ENCODE data around the gene IGDCC3.
"Not testable (repeated sequence)": the region's sequence is repeated elsewhere in the genome, so short reads cannot be mapped to it uniquely, and the experiment has no call there.

IGDCC3 gene

GRCh38 chr15:65368302-65369211, 9.2 kb downstream of the IGDCC3 start:
- no peak for DNase-seq

- DNase-seq, result no peak
Observed at GRCh38 chr15:65366122-65366892, 11.5 kb downstream of the IGDCC3 start.

GRCh38 chr15:65365229-65365628, 12.6 kb downstream of the IGDCC3 start:
- no peak for DNase-seq

- DNase-seq, result no peak
Observed at GRCh38 chr15:65363766-65364165, 14.0 kb downstream of the IGDCC3 start.

GRCh38 chr15:65363306-65363705, 14.5 kb downstream of the IGDCC3 start:
- DNase-seq, result no peak

GRCh38 chr15:65362491-65362890, 15.3 kb downstream of the IGDCC3 start:
- no peak for DNase-seq

- no peak for DNase-seq
Observed at GRCh38 chr15:65361708-65362459, 15.9 kb downstream of the IGDCC3 start.

- no peak for DNase-seq
Observed at GRCh38 chr15:65360506-65360905, 17.3 kb downstream of the IGDCC3 start.

GRCh38 chr15:65355988-65356353, 21.8 kb downstream of the IGDCC3 start:
- no peak for DNase-seq

- no peak for DNase-seq
Observed at GRCh38 chr15:65355173-65355987, 22.4 kb downstream of the IGDCC3 start.

GRCh38 chr15:65354835-65355172, 23.0 kb downstream of the IGDCC3 start:
- no peak for DNase-seq

GRCh38 chr15:65351972-65352371, 25.8 kb downstream of the IGDCC3 start:
- not testable (repeated sequence) for DNase-seq

- no peak for DNase-seq
Observed at GRCh38 chr15:65349338-65349737, 28.5 kb downstream of the IGDCC3 start.

- not testable (repeated sequence) for DNase-seq
Observed at GRCh38 chr15:65347756-65348155, 30.0 kb downstream of the IGDCC3 start.

- no peak for DNase-seq
Observed at GRCh38 chr15:65346856-65347598, 30.8 kb downstream of the IGDCC3 start.

GRCh38 chr15:65344914-65345275, 32.9 kb downstream of the IGDCC3 start:
- DNase-seq, result no peak

GRCh38 chr15:65344214-65344913, 33.4 kb downstream of the IGDCC3 start:
- DNase-seq, result no peak

GRCh38 chr15:65343374-65343981, 34.3 kb downstream of the IGDCC3 start:
- no peak for DNase-seq

GRCh38 chr15:65342493-65342892, 35.3 kb downstream of the IGDCC3 start:
- DNase-seq, result no peak

GRCh38 chr15:65339920-65340319, 37.9 kb downstream of the IGDCC3 start:
- DNase-seq, result no peak

- DNase-seq, result no peak
Observed at GRCh38 chr15:65339416-65339815, 38.4 kb downstream of the IGDCC3 start.
